ENCODE results near the gene ZNF277. TPM values are rescaled to one million over a fixed set of nuclear protein-coding genes. Genes with fewer than 3 reads are reported as not detected.

The ZNF277 gene
- total and polyA plus RNA-seq, 2 donors (not counting 3 experiments of a cell fraction or from before 2014, with no cell fraction given): 7.8 to 22.6 TPM

DNA sequence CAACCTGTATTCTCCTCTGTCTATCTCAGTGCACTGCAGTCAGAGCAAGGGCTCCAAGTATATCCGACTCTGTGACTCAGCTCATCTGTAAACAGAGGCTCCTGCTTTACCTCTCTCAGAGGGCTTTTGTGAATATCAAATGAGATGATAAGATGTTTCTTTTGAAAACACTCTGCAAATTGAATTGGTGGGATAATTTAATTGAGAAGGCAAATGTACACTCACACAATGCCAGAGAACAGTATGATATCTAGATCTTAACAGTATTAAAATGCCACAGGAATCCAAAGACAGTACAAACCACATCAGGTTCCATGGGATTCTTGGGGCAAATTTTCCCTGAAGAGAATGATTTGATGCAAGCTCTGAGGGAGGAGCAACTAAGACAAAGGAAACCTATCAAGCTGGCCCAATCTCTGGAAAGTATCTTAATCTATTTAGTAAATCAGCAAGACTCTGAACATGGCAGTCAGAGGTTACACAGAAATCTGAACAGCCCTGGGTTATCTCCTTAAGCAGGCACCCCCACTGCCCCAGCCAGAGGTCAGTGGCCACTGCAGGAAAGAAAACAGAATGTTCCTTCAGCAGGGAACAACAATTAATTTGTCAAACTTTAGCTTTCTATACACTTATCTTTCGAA is 46.2 kb upstream of the ZNF277 start:
- POLR2A ChIA-PET: interaction anchor here (1.0 to 2.5 kb wide), 4 partner anchors 16 to 80 kb away, joined by 3 to 14 read pairs (median 3); partner anchors contain the start of genes DOCK4 and ZNF277
- Histone ChIP-seq H3K4me2 (ENCODE audit: insufficient read depth, low read length) (peak overlapping the region; percentile 81), H3K4me1 (ENCODE audit: control insufficient read depth, extremely low read depth, insufficient read depth, low read length) (peaks cover 65% of the 10 kb centered on the region), H3K27me3 (ENCODE audit: control insufficient read depth in 2 of 2, insufficient read depth in 2 of 2, low read length in 2 of 2) (no peaks in the 10 kb centered on the region), H3K4me3 (replicated peaks in 1 of 3; ENCODE audit: insufficient read depth in 1 of 3, low read depth in 1 of 3, low read length in 3 of 3) (peak overlapping the region in 1 of 3 experiments; percentile 25), H3K9ac (replicated peaks; ENCODE audit: extremely low read depth, insufficient read depth, low read length) (peak overlapping the region; percentile 36), H3K27ac (ENCODE audit: insufficient read depth, low read depth, low read length) (peak overlapping the region; percentile 81), H3K79me2 (ENCODE audit: control insufficient read depth, insufficient read depth, low read length) (peaks cover 95% of the 10 kb centered on the region), H3K9me1 (replicated peaks; ENCODE audit: control insufficient read depth, extremely low read depth, insufficient read depth, low read length) (no peaks in the 10 kb centered on the region), H3K36me3 (ENCODE audit: control insufficient read depth in 2 of 2, extremely low read depth in 1 of 2, insufficient read depth in 2 of 2, low read length in 2 of 2) (no peaks in the 10 kb centered on the region), H4K20me1 (replicated peaks; ENCODE audit: control insufficient read depth, extremely low read depth, insufficient read depth, low read length) (peaks cover 2% of the 10 kb centered on the region), H3K9me3 (replicated peaks; ENCODE audit: control insufficient read depth, insufficient read depth, low read length) (no peaks in the 10 kb centered on the region), H2AFZ (ENCODE audit: low read depth, low read length) (no peak overlapping the region)
- peak; percentile 67 for TF ChIP-seq POLR2AphosphoS5 (IDR thresholded peaks at IDR 0.05; ENCODE audit: insufficient read depth, low read depth, low read length)
- peak; percentile 88 for TF ChIP-seq GATA2 (IDR thresholded peaks at IDR 0.05; ENCODE audit: insufficient read depth, insufficient read length, low read depth, low read length)
- no peak for TF ChIP-seq MYC (IDR thresholded peaks at IDR 0.05; ENCODE audit: low read depth, low read length)
- TF ChIP-seq, protein P1, sequence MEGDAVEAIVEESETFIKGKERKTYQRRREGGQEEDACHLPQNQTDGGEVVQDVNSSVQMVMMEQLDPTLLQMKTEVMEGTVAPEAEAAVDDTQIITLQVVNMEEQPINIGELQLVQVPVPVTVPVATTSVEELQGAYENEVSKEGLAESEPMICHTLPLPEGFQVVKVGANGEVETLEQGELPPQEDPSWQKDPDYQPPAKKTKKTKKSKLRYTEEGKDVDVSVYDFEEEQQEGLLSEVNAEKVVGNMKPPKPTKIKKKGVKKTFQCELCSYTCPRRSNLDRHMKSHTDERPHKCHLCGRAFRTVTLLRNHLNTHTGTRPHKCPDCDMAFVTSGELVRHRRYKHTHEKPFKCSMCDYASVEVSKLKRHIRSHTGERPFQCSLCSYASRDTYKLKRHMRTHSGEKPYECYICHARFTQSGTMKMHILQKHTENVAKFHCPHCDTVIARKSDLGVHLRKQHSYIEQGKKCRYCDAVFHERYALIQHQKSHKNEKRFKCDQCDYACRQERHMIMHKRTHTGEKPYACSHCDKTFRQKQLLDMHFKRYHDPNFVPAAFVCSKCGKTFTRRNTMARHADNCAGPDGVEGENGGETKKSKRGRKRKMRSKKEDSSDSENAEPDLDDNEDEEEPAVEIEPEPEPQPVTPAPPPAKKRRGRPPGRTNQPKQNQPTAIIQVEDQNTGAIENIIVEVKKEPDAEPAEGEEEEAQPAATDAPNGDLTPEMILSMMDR (IDR thresholded peaks at IDR 0.05; ENCODE audit: extremely low read depth in 1 of 2, insufficient read depth in 1 of 2, low read depth in 1 of 2, low read length in 2 of 2): no peak
- TF ChIP-seq EZH2 (IDR thresholded peaks at IDR 0.05; ENCODE audit: borderline replicate concordance, low read depth, low read length, severe bottlenecking): no peak
- TF ChIP-seq FOS (IDR thresholded peaks at IDR 0.05; ENCODE audit: borderline replicate concordance, insufficient read depth, low read length): peak; percentile 48
- TF ChIP-seq MAX (IDR thresholded peaks at IDR 0.05; ENCODE audit: insufficient read depth, insufficient read length): no peak
- peak; percentile 77 for TF ChIP-seq POLR2A (IDR thresholded peaks at IDR 0.05; ENCODE audit: low read depth, low read length)
- TF ChIP-seq JUN (IDR thresholded peaks at IDR 0.05; ENCODE audit: borderline replicate concordance, insufficient read depth, insufficient read length, low read depth): no peak
- BruUV-seq (replicated peaks): TSS peak; percentile 13
- intact Hi-C loops (cut with micrococcal nuclease): loop anchor here (1.0 kb wide), 2 partner anchors 80 to 173 kb away; no protein-coding TSS in a partner anchor
- DNase-seq (ENCODE audit: low read depth, low spot score) (peak; percentile 94), FAIRE-seq (peak; percentile 70)
- CTCF ChIA-PET: interaction anchor here (0.7 to 2.3 kb wide), 9 partner anchors 10 to 60 kb away, joined by 3 to 8 read pairs (median 4); partner anchors contain the start of gene DOCK4
- dilution Hi-C loops (cut with MboI; ENCODE audit: extremely low pct_ligation_motif_present, low sequenced_read_pairs): no loop called here

Data from endothelial cell of umbilical vein (primary cell).